DLD1 (cell line): ENCODE results near the gene DDX56.
"Not testable (repeated sequence)": the region's sequence is repeated elsewhere in the genome, so short reads cannot be mapped to it uniquely, and the experiment has no call there.

Experiments
- in situ Hi-C: cut with HindIII; loops from 2 replicates; pipeline ENCODE4 v1.10.0; 2017; ENCODE audit warnings: low sequenced_read_pairs

Gene DDX56

GRCh38 chr7:44565097-44565794, 8.5 kb downstream of the DDX56 start:
- in situ Hi-C loops: no loop called here

- in situ Hi-C loops: no loop called here
Observed at GRCh38 chr7:44564606-44565005, 9.1 kb downstream of the DDX56 start.

- in situ Hi-C loops: no loop called here
Observed at GRCh38 chr7:44563171-44563679, 10.5 kb downstream of the DDX56 start.

GRCh38 chr7:44562622-44562962, 11.1 kb downstream of the DDX56 start:
- in situ Hi-C loops: not testable (repeated sequence)

- in situ Hi-C loops: no loop called here
Observed at GRCh38 chr7:44561962-44562621, 11.6 kb downstream of the DDX56 start.

GRCh38 chr7:44561481-44561880, 12.2 kb downstream of the DDX56 start:
- in situ Hi-C loops: no loop called here

- in situ Hi-C loops: no loop called here
Observed at GRCh38 chr7:44559485-44559884, 14.2 kb downstream of the DDX56 start.

DNA sequence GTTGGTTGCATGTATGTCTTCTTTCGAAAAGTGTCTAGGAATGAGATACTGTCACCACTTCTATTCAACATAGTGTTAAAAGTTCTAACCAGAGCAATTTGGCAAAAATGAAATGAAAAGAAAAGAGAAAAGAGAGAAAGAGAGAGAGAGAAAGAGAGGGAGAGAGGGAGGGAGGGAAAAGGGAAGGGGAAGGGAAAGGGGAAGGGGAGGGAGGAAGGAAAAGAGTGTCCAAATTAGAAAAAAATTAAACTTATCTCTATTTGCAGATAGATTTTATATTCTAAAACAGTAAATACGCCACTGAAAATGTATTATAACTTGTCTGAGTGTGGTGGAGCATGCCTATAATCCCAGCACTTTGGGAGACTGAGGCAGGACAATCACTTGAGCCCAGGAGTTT, 16.2 kb downstream of the DDX56 start:
- in situ Hi-C loops: no loop called here

DNA sequence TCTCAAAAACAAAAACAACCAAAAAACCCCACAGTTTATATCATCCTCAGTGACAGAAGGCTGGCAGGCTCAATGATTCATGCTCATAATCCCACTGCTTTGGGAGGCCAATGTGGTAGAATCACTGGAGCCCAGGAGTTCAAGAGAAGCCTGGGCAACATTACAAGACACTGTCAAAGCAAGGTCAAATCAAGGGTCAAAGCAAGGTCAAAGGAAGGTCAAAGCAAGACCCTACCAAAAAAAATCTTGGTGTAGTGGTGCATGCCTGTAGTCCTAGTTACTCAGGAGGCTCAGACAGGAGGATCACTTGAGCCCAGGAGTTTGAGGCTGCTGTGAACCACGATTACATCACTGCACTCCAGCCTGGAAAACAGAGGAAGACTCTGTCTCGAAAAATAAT, 18.4 kb downstream of the DDX56 start:
- in situ Hi-C loops: no loop called here

DNA sequence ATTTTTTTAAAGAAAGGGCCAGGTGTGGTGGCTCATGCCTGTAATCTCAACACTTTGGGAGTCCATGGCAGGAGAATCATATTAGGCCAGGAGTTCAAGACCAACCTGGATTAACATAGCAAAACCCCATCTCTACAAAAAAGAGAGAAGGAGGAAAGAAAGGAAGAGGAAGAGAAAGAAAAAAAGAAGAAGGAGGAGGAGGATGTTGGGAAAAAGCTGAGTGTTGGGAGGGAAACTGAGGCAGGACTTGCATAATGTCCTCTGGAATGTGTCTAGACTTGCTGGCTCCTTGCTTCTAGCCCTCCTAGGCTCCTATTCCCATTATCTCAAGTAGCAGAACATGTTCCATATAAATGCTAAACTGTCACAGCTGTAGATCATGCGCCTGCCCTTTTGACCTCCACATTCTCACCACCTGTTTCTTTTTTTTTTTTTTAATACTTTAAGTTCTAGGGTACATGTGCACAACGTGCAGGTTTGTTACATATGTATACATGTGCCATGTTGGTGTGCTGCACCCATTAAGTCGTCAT, 21.2 kb downstream of the DDX56 start:
- in situ Hi-C loops: not testable (repeated sequence)

DNA sequence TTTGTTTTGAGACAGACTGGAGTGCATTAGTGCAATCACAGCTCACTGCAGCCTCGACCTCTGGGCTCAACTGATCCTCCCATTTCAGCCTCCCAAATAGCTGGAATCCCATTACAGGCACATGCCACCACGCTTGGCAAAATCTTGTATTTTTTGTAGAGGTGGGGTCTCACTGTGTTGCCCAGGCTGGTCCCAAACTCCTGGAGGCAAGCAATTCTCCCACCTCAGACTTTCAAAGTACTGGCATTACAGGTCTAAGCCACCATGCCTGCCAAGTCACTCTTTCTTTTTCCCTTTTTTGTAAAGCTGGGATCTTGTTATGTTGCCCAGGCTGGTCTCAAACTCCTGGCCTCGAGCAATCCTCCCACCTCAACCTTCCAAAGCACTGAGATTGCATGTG, 24.3 kb downstream of the DDX56 start:
- in situ Hi-C loops: no loop called here

DNA sequence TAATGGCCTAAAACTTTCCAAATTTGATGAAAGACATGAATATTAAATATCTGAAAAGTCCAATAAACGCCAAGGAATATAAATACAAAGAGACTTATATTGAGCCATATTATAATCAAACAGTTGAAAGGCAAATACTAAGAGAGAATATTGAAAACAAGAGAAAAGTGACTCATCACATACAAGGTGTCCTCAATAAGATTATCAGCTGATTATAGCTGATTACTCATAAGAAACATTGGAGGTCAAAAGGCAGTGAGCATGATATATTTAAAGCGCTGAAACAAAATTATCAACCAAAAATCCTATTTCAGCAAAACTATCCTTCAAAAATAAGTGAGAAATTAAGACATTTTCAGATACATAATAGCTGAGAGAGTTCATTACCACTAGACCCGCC, 24.8 kb downstream of the DDX56 start:
- in situ Hi-C loops: no loop called here

DNA sequence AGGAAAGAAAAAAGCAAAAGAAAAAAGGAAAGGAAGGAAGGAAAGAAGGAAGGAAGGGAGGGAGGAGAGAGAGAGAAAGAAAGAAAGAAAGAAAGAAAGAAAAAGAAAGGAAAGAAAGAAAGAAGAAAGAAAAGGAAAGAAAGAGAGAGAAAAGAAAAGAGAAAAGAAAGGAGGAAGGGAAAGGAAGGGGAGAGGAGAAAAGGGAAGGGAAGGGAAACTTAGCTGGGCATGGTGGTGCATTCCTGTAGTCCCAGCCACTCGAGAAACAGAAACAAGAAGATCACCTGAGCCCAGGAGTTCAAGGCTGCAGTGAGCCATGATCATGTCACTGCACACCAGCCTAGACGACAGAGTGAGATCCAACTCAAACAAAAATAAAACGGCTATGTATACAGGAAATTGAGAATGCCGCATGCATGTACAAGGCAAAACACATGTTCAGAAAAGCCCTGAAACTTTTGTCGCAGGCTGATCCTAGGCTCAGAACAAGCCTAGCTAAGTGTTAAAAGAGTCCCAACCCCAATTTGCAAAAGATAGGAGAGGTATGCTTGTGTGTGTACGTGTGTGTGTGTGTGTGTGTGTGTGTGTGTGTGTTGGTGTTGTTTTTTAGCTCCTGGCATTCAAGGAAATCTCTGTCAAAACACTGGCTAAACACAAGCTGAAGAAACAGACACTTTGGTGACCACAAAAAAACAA, 26.0 kb downstream of the DDX56 start:
- in situ Hi-C loops: no loop called here

DNA sequence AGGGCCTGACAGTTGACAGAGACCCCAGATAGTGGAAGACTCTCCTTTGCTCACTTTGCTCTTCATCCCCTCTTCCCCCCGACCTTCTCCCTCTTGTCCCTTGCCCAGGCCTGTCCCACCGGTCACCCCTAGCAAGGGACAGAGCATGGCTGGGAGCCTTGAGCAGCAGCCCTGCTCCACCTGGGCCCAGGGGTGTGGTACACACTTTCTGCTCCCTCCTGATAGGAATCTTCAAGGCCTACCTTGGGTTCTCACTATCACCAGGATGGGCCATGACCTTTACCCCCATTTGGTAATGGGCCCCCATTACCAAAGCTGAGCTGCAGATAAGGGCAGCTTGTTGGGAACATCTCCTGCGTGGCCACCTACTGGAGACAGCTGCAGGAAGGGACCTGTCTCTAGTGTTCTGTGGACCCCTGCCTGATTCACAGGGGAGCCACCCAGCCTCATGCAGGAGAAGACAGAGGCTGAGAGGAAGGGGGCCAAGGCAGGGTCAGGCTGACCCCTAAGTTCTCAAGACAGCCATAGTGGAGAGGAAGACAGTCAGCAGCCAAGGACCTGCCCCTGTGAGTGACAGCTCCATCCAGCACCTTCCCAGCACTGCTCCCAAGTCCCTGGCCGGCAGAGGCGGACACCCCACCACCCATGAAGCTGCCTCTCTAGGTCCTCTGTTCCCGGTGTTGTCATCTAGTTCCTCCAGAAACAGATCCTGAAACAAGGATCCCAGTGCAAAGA, 31.7 kb downstream of the DDX56 start:
- in situ Hi-C loops: no loop called here

DNA sequence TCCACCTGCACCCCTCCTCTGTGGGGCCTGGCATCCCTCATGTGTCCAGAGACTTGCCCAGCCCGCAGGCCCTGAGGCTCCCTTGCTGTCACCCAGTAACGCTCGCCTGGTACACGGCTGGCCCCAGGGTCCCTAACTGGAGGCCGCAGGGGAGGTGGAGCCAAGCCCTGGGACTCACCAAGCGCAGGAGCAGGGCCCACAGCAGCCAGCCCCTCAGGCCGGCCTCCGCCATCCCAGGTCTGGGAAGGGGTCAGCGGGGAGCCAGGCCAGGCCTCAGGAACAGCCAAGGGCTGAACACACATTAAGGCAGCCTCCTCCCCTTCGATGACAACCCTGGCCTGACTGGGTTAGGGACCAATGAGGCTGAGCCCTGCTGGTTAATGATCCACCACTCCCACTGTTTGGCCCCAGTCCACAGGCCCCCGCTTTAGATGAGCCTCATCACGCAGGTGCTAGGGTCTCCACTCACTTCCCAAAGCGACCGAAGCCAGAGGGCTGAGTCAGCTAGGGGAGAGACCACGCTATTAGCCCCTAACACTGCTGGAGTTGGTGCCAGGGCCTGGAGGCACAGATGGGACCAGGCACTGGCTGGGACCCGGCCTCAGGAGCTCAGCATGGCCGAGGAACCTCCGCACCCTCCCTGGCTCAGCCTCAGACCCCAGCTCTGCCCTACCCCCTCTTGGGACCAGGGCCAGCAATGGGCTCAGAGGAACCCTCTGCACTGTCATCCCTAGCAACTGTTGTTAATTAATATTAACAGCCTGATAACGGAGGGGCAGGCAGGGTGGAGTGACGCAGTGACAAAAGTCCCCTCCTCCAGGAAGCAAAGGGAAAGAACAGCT, 32.5 kb downstream of the DDX56 start, which contains the start of gene NPC1L1:
Gene NPC1L1 (minus strand): TSS at position 303 of the 842 bp plus-strand sequence. CDS start 71 bp downstream, at position 232.
- in situ Hi-C loops: no loop called here

DNA sequence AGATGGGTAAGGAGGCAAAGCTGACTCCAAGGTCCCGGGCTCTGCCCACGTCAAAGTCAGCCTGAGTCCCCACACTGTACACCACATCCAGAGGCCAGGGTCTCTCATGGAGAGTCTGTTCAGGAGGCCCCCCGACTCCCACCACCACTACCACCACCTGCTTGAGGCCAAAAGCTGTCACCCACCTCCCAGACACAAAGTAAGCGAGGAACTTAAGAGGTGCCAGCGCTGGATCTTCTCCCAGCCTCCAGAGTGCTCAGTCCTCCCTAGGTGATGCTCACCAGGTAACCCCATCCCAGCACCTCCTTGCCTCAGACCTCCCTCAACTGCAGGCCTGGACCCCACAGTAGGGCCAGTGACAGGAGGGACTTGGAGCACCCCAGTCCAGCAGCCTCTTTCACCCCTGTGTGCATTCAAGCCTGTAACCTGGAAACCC, 33.1 kb downstream of the DDX56 start:
- in situ Hi-C loops: no loop called here

DNA sequence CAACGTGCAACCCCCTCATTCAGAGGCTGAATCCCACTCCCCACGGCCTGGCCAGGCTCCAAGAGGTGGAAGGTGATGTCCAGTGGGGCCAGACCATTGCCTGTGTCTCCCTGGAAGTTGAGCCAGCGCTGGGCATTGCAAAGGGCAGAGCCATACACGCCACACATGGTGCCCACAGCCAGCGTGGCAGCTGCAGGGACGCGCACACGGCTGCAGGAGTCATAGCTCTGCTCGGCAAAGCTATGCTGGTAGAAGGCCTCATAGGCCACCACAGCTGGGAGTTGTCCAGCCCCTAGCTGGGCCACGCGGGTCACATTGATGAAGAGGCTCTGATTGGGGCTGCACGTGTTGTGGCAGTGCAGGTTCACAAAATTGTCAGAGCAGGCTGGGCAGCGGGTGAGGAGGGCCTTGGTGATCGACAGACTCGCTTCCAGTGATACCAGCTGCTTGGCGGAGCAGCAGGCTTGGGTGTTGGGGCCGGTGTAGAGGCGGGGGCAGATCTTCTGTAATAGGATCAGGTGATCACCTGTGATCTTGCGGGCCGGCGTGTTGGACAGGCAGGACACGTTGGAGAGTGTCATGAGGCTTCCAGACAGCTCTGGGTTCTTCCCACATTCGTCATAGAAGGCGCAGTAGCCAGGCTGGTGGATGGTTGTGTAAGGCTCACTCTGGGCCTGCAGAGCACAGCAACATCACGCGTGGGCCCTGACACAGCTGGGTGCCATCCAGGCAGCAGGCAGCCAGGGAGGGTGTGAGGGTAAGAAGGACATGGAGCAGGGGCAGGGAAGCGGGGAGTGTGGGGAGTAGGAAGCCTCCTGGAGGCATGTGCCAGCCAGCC, 33.8 kb downstream of the DDX56 start:
- in situ Hi-C loops: no loop called here

DNA sequence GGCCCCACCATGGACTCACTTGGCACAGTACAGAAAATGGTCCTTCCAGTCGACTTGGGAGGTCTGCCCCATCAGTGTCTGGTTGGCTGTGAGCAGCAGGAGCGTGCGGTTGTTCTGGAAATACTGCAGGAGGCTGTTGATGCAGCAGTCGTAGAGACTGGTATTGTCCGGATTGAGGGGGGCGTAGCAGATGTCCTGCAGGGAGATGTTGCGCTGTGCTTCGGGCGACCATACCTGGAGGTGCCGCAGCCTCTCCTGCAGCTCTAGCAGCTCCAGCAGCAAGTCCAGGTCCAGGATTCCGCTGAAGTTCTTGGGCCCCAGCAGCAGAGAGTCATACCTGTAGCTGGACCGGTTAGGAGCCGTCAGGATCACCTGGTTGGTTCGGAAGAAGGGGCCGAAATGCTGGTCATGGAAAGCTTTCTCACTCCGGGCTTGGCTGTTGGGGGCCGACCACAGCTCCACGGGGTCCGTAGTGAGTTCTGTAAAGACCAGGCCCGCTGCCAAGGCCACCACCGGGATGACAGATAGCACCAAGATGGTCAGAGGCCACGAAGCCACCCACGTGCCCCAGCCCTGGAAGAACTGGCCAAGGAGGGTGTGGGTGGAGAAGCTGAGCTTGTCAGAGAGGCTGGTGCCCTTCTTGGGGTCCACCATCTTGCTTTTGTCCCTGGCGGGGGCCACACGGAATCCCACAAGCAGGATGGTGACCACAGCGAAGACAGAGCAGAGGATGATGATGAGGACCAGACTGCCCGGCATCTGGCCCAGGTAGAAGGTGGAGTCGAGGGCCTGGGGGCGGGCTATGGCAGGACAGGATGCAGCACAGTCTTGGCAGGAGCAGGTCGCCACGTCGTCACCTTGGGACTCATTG, 34.7 kb downstream of the DDX56 start:
- in situ Hi-C loops: no loop called here
